K562 (cell line): ENCODE data around the gene NPB. TPM values are rescaled to one million over a fixed set of nuclear protein-coding genes. Genes with fewer than 3 reads are reported as not detected.

Experiments
- C11orf30 ChIP-seq: fragments of 450-650 bp; IDR thresholded peaks from 2 replicates; pipeline ENCODE4 v1.6.1; 2016; ENCODE audit warnings: low read depth, mild to moderate bottlenecking
- CBFA2T3 ChIP-seq: fragments of 450-650 bp; IDR thresholded peaks from 2 replicates; pipeline ENCODE4 v1.6.1; 2017
- EP300 ChIP-seq: IDR thresholded peaks from 2 replicates; pipeline ENCODE4 v1.6.1; 2012; ENCODE audit warnings: low read length, improper control_type of control experiment
- HIVEP1 ChIP-seq: fragments of 250-450 bp; sonication (Bioruptor Pico); IDR thresholded peaks from 2 replicates; pipeline ENCODE4 v1.4.0; 2020; ENCODE audit warnings: mild to moderate bottlenecking
- HMBOX1 ChIP-seq: sonication (generic); IDR thresholded peaks from 2 replicates; pipeline ENCODE4 v1.6.1; 2016
- KDM2B ChIP-seq: fragments of 250-450 bp; sonication (Bioruptor Pico); IDR thresholded peaks from 2 replicates; pipeline ENCODE4 v1.8.0; 2021; ENCODE audit warnings: mild to moderate bottlenecking, moderate library complexity
- NFE2 ChIP-seq: IDR thresholded peaks from 2 replicates; pipeline ENCODE4 v1.6.1; 2014; ENCODE audit warnings: antibody characterized with exemption, low read depth
- NKRF ChIP-seq: fragments of 450-650 bp; IDR thresholded peaks from 2 replicates; pipeline ENCODE4 v1.6.1; 2016; ENCODE audit warnings: borderline replicate concordance
- PHF8 ChIP-seq: fragments of 200-600 bp; sonication (generic); IDR thresholded peaks from 2 replicates; pipeline ENCODE4 v1.6.1; 2012; ENCODE audit warnings: mixed run types, mild to moderate bottlenecking, inconsistent platforms, low read length, moderate library complexity, borderline replicate concordance
- RAD51 ChIP-seq: fragments of 450-650 bp; IDR thresholded peaks from 2 replicates; pipeline ENCODE4 v1.7.1; 2016; ENCODE audit warnings: low read depth, mild to moderate bottlenecking, borderline replicate concordance
- RFX7 ChIP-seq: fragments of 250-450 bp; sonication (Bioruptor Pico); IDR thresholded peaks from 2 replicates; pipeline ENCODE4 v1.5.1; 2021; ENCODE audit warnings: mild to moderate bottlenecking
- SLC30A9 ChIP-seq: fragments of 250-450 bp; sonication (Bioruptor Pico); IDR thresholded peaks from 2 replicates; pipeline ENCODE4 v1.8.0; 2022; ENCODE audit warnings: mild to moderate bottlenecking, moderate library complexity
- SMARCA4 ChIP-seq: fragments of 450-650 bp; IDR thresholded peaks from 2 replicates; pipeline ENCODE4 v1.6.1; 2016
- TBL1XR1 ChIP-seq, 2 experiments: IDR thresholded peaks; 2 replicates each; pipeline ENCODE4 v1.6.1; 2012; ENCODE audit warnings: improper control_type of control experiment in 2 of 2, low read length in 2 of 2, mild to moderate bottlenecking in 1 of 2
- XRCC4 ChIP-seq: IDR thresholded peaks from one replicate; pipeline ENCODE4 v1.6.1; 2011; ENCODE audit not compliant: insufficient read depth, insufficient read length; ENCODE audit errors: extremely low read depth
- ZBTB7A ChIP-seq: IDR thresholded peaks from 2 replicates; pipeline ENCODE4 v1.6.1; 2011; ENCODE audit warnings: low read depth, mild to moderate bottlenecking, low read length, moderate library complexity, borderline replicate concordance; ENCODE audit not compliant: control insufficient read depth
- ZC3H11A ChIP-seq: IDR thresholded peaks from 2 replicates; pipeline ENCODE4 v1.6.1; 2012; ENCODE audit warnings: low read depth, low read length, improper control_type of control experiment
- ZC3H4 ChIP-seq: sonication (generic); formaldehyde crosslinking; IDR thresholded peaks from 2 replicates; pipeline ENCODE4 v1.9.0; 2021; ENCODE audit warnings: missing genetic modification reagents, borderline replicate concordance
- ZNF511 ChIP-seq: sonication (generic); formaldehyde crosslinking; IDR thresholded peaks from 2 replicates; pipeline ENCODE4 v1.8.0; 2022; ENCODE audit warnings: mild to moderate bottlenecking, missing genetic modification reagents
- ZNF57 ChIP-seq: fragments of 450-650 bp; formaldehyde crosslinking; IDR thresholded peaks from 2 replicates; pipeline ENCODE4 v1.4.0; 2020; ENCODE audit warnings: mild to moderate bottlenecking, moderate library complexity
- polyA plus RNA-seq, 8 experiments: library from polyadenylated mRNA; depleted of rRNA in 4 of 8; stranded (reverse) in 5 of 8; unstranded in 3 of 8; fragments of >200 nt; fragmentation: Nextera tagmentation in 2 of 8; fragmentation: Illumina TruSeq in 1 of 8; extraction: Ambion mirVana in 2 of 8; extraction: Trizol in 1 of 8; gene quantifications; 2 replicates each; pipeline versions ENCODE4 v1.2.1 to v1.2.3, GENCODE V29; 2011 to 2014; ENCODE audit warnings: inconsistent platforms in 1 of 8, missing spikeins in 1 of 8
- total RNA-seq, 7 experiments: library from RNA; depleted of rRNA in 6 of 7; stranded (reverse); fragments of >200 nt in 6 of 7; fragmentation: Illumina TruSeq in 2 of 7; extraction: Trizol in 2 of 7; gene quantifications; 2 replicates each; pipeline versions ENCODE4 v1.2.1 to v1.2.3, GENCODE V29; 2011 to 2021; ENCODE audit warnings: low replicate concordance in 1 of 7
- TF ChIP-seq, protein P1 (sequence below): IDR thresholded peaks from 2 replicates; pipeline ENCODE4 v1.6.1; 2016; ENCODE audit warnings: missing genetic modification characterization, missing compliant biosample characterization
- TF ChIP-seq, protein P2 (sequence below): fragments of 250-450 bp; sonication (Bioruptor Pico); IDR thresholded peaks from 2 replicates; pipeline ENCODE4 v1.4.0; 2020; ENCODE audit warnings: borderline replicate concordance

The NPB gene
- total and polyA plus RNA-seq, 9 of the 15 experiments (the other 6 are each of a cell fraction or from before 2014, with no cell fraction given): 0.03 to 0.61 (median 0.14) TPM; not detected in 2

DNA sequence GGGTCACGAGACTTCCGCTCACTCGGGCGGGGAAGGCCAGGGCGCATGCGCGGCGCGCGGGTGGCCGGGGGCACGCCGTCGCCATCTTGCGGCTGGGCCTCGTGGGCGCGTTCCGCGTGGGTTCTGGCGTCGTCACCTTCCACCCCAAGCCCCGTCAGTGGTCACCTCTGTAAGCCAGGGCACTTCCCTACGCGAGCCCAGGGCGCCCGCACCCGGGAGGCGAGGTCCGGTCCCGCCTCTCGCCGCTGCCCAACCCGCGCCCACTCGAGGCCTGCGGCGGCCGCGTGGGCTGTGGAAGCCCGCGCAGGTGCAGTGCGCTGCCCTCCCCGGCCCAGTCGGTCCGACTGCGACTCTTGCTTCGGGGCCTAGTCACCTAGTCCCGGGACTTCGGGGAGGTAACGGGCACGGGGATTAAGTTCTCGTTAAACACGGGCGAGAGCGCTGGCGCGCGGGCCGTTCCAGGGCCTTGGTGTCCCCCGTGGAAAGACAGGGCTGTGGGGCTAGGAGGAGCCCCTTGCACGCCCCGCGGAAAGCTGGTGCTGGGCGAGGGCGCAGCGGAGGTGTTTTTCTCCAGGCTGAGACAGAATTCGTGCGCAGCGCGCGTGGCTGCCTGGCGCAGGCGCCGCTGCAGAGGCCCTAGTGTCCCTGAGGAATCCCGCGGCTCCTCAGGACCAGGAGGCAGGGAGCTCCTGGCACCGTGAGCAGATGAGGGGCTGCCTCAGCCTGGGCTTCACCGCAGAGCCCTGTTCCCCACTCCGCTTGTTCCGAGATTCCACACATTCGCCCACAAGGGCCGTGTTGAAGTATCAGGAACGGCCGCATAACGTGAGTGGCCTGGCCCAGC is 30.4 kb upstream of the NPB start (continued):
- TF ChIP-seq NKRF: 0 out of 2 replicates have a peak, but pooled peaks have one; percentile 30
- TF ChIP-seq ZBTB7A: peak; percentile 13; the same call in 1 of the 2 replicates
- no peak for TF ChIP-seq HIVEP1
- TF ChIP-seq EP300: no peak
- no peak for TF ChIP-seq C11orf30
- no peak for TF ChIP-seq SMARCA4
- TF ChIP-seq NFE2: no peak
- no peak for TF ChIP-seq RFX7
- 0 out of 2 replicates have a peak, but pooled peaks have one; percentile 10 for TF ChIP-seq KDM2B (CRISPR knock-in tag)
- TF ChIP-seq ZNF511 (CRISPR knock-in tag): peak; percentile 91
- TF ChIP-seq PHF8: peak; percentile 68
- TF ChIP-seq, protein P1, sequence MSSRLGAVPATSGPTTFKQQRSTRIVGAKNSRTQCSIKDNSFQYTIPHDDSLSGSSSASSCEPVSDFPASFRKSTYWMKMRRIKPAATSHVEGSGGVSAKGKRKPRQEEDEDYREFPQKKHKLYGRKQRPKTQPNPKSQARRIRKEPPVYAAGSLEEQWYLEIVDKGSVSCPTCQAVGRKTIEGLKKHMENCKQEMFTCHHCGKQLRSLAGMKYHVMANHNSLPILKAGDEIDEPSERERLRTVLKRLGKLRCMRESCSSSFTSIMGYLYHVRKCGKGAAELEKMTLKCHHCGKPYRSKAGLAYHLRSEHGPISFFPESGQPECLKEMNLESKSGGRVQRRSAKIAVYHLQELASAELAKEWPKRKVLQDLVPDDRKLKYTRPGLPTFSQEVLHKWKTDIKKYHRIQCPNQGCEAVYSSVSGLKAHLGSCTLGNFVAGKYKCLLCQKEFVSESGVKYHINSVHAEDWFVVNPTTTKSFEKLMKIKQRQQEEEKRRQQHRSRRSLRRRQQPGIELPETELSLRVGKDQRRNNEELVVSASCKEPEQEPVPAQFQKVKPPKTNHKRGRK (tag): no peak
- TF ChIP-seq XRCC4: no peak
- TF ChIP-seq HMBOX1: no peak
- TF ChIP-seq SLC30A9 (CRISPR knock-in tag): no peak
- TF ChIP-seq CBFA2T3: no peak
- no peak for TF ChIP-seq ZC3H11A
- peak; percentile 51; the same call in 1 of the 2 replicates for TF ChIP-seq RAD51
- no peak for TF ChIP-seq ZNF57 (CRISPR knock-in tag)
- TF ChIP-seq ZC3H4 (CRISPR knock-in tag): peak; percentile 96; the same call in 1 of the 2 replicates
- TF ChIP-seq TBL1XR1 (IDR thresholded peaks at IDR 0.05; ENCODE audit: low read length in 2 of 2): peak in 1 of 2 experiments; percentile 66; a peak in 1 of 4 replicates
- TF ChIP-seq, protein P2, sequence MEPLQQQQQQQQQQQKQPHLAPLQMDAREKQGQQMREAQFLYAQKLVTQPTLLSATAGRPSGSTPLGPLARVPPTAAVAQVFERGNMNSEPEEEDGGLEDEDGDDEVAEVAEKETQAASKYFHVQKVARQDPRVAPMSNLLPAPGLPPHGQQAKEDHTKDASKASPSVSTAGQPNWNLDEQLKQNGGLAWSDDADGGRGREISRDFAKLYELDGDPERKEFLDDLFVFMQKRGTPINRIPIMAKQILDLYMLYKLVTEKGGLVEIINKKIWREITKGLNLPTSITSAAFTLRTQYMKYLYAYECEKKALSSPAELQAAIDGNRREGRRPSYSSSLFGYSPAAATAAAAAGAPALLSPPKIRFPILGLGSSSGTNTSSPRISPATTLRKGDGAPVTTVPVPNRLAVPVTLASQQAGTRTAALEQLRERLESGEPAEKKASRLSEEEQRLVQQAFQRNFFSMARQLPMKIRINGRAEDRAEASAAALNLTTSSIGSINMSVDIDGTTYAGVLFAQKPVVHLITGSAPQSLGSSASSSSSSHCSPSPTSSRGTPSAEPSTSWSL (CRISPR knock-in tag): no peak
